ENCODE data around the gene NCOA5. TPM values are rescaled to one million over a fixed set of nuclear protein-coding genes. Genes with fewer than 3 reads are reported as not detected.

The NCOA5 gene
- total RNA-seq, 1 donor: 14.5 TPM

DNA sequence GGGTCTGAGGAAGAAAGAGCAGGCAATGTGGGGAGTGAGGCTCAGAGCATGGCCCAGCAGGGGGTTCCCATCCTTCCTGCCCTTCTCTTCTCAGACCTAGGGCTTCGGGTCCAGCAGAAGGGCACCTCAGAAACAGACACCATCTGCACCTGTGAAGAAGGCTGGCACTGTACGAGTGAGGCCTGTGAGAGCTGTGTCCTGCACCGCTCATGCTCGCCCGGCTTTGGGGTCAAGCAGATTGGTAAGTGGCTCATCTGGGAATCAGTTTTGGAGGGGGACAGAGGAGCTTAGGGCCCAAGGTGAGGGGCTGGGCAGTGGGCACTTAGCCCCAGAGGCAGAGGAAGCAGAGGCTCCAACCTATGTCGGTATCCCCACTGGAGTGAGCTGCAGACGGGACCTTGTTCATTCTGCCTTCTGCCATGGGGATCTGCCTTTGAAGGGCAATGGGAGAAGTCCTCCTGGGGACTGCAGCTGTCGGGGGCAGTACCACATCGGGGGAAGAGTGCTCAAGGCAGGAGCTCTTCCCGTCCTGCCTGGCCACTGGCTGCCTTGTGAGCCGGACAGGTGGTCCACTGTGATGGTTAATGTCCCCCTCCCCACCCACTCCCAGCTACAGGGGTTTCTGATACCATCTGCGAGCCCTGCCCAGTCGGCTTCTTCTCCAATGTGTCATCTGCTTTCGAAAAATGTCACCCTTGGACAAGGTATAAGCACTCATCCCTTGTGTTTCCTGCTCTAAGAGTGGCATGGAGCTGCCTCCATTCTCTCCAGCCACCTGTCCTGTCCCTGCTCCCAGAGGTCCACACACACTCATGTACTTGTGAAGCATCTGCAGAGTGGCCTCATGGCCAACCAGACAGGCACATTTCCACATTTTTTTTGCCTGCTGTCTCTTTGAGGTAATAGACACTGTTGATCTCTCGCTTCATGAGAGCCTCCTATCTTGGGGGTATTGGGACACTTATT, 33.0 kb upstream of the NCOA5 start:
- H3K4me1 ChIP-seq (ENCODE audit: insufficient read depth, low read length): peaks cover 10% of the 10 kb centered on the region
- no peaks in the 10 kb centered on the region for H3K27me3 ChIP-seq (ENCODE audit: insufficient read depth, low read length)
- peaks cover 5% of the 10 kb centered on the region for H4K20me1 ChIP-seq (ENCODE audit: insufficient read depth, low read length)
- no peak overlapping the region for H3K4me3 ChIP-seq (ENCODE audit: insufficient read depth, low read length)
- TF ChIP-seq CTCF (IDR thresholded peaks at IDR 0.05; ENCODE audit: extremely low read depth, low read depth, low read length): no peak
- no peaks in the 10 kb centered on the region for H3K9me3 ChIP-seq (ENCODE audit: low read depth, low read length)
- no peak overlapping the region for H2AFZ ChIP-seq (ENCODE audit: low read length)
- H3K79me2 ChIP-seq (ENCODE audit: insufficient read depth, low read length): no peaks in the 10 kb centered on the region
- DNase-seq (ENCODE audit: insufficient read length, low spot score, missing footprints): no peak
- H3K36me3 ChIP-seq (ENCODE audit: insufficient read depth, low read length): no peaks in the 10 kb centered on the region
- H3K4me2 ChIP-seq (ENCODE audit: insufficient read depth, low read length): peak overlapping the region; percentile 15
- no peak overlapping the region for H3K27ac ChIP-seq (ENCODE audit: low read depth, low read length)

GRCh38 chr20:46122071-46122470, 32.3 kb upstream of the NCOA5 start:
- DNase-seq (ENCODE audit: insufficient read length, low spot score, missing footprints): peak; percentile 96
- Histone ChIP-seq H3K4me2 (ENCODE audit: insufficient read depth, low read length) (peak overlapping the region; percentile 15), H3K4me3 (ENCODE audit: insufficient read depth, low read length) (no peak overlapping the region), H3K27ac (ENCODE audit: low read depth, low read length) (no peak overlapping the region), H3K4me1 (ENCODE audit: insufficient read depth, low read length) (peaks cover 13% of the 10 kb centered on the region), H3K9me3 (ENCODE audit: low read depth, low read length) (no peaks in the 10 kb centered on the region), H3K27me3 (ENCODE audit: insufficient read depth, low read length) (no peaks in the 10 kb centered on the region), H3K79me2 (ENCODE audit: insufficient read depth, low read length) (no peaks in the 10 kb centered on the region), H3K36me3 (ENCODE audit: insufficient read depth, low read length) (no peaks in the 10 kb centered on the region), H2AFZ (ENCODE audit: low read length) (no peak overlapping the region), H4K20me1 (ENCODE audit: insufficient read depth, low read length) (peaks cover 5% of the 10 kb centered on the region)
- no peak for TF ChIP-seq CTCF (IDR thresholded peaks at IDR 0.05; ENCODE audit: extremely low read depth, low read depth, low read length)

DNA sequence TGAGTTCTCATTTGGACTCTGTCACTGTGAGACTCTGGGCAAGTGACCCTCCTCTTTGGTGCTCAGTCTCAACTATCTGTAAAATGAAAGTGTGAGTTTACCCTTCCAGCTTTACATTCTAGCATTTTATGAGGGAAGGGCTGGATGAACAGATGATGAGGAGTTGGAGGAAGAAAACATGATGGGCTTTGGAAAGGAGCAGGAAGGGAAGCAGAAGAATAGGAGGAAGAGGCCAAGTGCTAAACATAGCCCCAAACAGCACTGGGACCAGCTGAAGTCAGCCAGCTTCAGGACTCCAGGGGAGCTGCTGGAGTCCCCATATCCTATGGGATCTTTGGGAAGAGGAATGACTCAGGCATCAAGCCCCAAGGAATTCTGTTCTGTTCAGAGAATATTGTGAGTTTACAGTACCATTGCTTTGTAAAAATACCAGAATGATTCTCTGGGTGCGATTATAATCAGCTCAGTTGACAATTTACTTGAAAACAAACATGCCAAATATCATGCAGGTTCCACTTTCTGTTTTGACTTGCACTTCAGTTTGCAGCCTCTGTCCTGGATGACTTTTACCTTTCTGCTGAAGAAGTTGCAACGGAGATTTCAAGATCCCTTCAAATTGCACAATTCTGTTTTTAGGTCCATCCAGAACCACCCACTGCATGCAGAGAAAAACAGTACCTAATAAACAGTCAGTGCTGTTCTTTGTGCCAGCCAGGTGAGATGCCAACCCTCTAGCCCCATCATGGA, 31.6 kb upstream of the NCOA5 start:
- no peak for TF ChIP-seq CTCF (IDR thresholded peaks at IDR 0.05; ENCODE audit: extremely low read depth, low read depth, low read length)
- Histone ChIP-seq H3K27me3 (ENCODE audit: insufficient read depth, low read length) (no peaks in the 10 kb centered on the region), H3K4me2 (ENCODE audit: insufficient read depth, low read length) (peak overlapping the region; percentile 15), H3K4me1 (ENCODE audit: insufficient read depth, low read length) (peaks cover 13% of the 10 kb centered on the region), H3K27ac (ENCODE audit: low read depth, low read length) (no peak overlapping the region), H2AFZ (ENCODE audit: low read length) (no peak overlapping the region), H3K36me3 (ENCODE audit: insufficient read depth, low read length) (no peaks in the 10 kb centered on the region), H3K79me2 (ENCODE audit: insufficient read depth, low read length) (no peaks in the 10 kb centered on the region), H3K9me3 (ENCODE audit: low read depth, low read length) (no peaks in the 10 kb centered on the region), H4K20me1 (ENCODE audit: insufficient read depth, low read length) (peaks cover 5% of the 10 kb centered on the region), H3K4me3 (ENCODE audit: insufficient read depth, low read length) (no peak overlapping the region)
- no peak for DNase-seq (ENCODE audit: insufficient read length, low spot score, missing footprints)

- DNase-seq (ENCODE audit: insufficient read length, low spot score, missing footprints): no peak
- Histone ChIP-seq H3K4me2 (ENCODE audit: insufficient read depth, low read length) (no peak overlapping the region), H2AFZ (ENCODE audit: low read length) (no peak overlapping the region), H3K27ac (ENCODE audit: low read depth, low read length) (no peak overlapping the region), H3K4me3 (ENCODE audit: insufficient read depth, low read length) (no peak overlapping the region), H3K9me3 (ENCODE audit: low read depth, low read length) (no peaks in the 10 kb centered on the region), H4K20me1 (ENCODE audit: insufficient read depth, low read length) (peaks cover 5% of the 10 kb centered on the region), H3K27me3 (ENCODE audit: insufficient read depth, low read length) (peaks cover 7% of the 10 kb centered on the region), H3K4me1 (ENCODE audit: insufficient read depth, low read length) (peaks cover 13% of the 10 kb centered on the region), H3K36me3 (ENCODE audit: insufficient read depth, low read length) (no peaks in the 10 kb centered on the region), H3K79me2 (ENCODE audit: insufficient read depth, low read length) (no peaks in the 10 kb centered on the region)
- no peak for TF ChIP-seq CTCF (IDR thresholded peaks at IDR 0.05; ENCODE audit: extremely low read depth, low read depth, low read length)
Measured at GRCh38 chr20:46120136-46120535, 30.4 kb upstream of the NCOA5 start.

Data from osteoblast (primary cell).